Astrocyte of the spinal cord (primary cell): ENCODE data around the gene PHAF1.

Source experiments
- DNase-seq: peaks from one replicate; pipeline ENCODE4 v3.0.0; 2011; ENCODE audit warnings: low read depth, low spot score
- H3K4me3 ChIP-seq: 2 replicates; pipeline ENCODE4 v1.5.1; 2011; ENCODE audit warnings: low read depth, mild to moderate bottlenecking, low read length, moderate library complexity
- CTCF ChIP-seq: IDR thresholded peaks from 2 replicates; pipeline ENCODE4 v1.5.1; 2012; ENCODE audit warnings: low read depth, mild to moderate bottlenecking, low read length, inconsistent platforms
- in situ Hi-C: cut with HindIII; loops from 2 replicates; pipeline ENCODE4 v1.10.0; 2017; ENCODE audit warnings: low sequenced_read_pairs

Gene PHAF1

DNA sequence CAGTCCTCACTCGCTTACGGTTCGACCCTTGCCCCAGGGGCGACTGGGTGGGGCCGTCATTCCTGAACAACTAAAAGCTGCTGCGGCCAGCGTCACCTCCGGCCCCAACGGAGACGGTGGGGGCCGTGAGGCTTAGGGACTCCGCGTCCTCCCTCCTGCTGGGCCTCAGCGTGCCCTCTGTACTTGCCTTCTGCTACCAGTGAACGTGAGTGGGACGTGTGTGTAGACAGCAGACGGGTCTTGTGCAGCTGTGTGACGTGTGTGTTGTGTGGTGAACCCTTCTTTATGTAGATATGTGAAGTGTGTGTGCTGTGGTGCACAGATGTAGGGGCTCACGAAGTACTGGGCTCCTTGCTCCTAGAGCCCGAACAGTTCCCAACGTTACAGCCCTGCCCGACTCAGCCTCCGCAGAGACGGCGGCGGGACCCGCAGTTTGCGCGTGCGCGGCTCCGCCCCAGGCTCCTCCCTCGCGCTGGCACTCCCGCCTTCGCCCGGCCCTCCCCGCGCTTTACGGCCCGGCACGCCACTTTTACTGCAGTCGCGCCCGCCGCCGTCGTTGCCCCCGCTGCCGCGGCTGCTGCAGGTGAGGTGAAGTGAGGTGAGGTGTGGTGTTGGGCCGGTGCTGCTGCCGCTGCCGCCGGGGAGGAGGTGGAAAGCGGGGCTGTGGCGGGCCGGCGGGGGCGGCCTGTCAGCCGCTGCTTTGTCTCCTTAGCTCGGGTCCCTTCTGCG lies at the start of gene PHAF1:
PHAF1 (plus strand) TSS at position 535 of the 729 bp plus-strand sequence. CDS start 235 bp downstream, outside the sequence.
- DNase-seq, result peak; percentile 90
- no peak for TF ChIP-seq CTCF
- in situ Hi-C loops, result no loop called here
- H3K4me3 ChIP-seq, result peak within 1 kb of the TSS; percentile 94

DNA sequence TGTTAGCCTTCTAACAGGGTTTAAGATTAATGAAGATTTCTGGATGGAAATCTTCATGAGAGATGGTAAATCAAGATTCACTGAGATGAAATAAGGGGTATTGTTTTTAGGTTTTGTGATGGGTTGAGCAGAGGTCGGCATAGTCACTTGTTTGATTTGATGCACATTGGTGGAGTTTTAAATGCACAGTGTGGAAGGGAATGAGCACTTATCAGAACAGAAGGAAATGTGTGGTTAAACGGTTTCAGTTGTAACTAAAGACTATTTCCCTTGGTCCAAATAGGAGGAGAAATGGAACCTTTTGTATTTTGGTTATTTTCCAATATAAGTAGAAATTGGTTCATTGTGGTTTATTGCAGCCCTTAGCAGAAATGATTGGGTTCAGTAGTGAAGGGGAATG lies 46.7 kb upstream of the PHAF1 start:
- no peak overlapping the region for H3K4me3 ChIP-seq
- no peak for TF ChIP-seq CTCF
- in situ Hi-C loops, result no loop called here
- DNase-seq, result no peak

GRCh38 chr16:67068212-67068753 lies 41.5 kb upstream of the PHAF1 start:
- H3K4me3 ChIP-seq, result no peak overlapping the region
- DNase-seq, result no peak
- TF ChIP-seq CTCF, result no peak
- in situ Hi-C loops, result no loop called here

DNA sequence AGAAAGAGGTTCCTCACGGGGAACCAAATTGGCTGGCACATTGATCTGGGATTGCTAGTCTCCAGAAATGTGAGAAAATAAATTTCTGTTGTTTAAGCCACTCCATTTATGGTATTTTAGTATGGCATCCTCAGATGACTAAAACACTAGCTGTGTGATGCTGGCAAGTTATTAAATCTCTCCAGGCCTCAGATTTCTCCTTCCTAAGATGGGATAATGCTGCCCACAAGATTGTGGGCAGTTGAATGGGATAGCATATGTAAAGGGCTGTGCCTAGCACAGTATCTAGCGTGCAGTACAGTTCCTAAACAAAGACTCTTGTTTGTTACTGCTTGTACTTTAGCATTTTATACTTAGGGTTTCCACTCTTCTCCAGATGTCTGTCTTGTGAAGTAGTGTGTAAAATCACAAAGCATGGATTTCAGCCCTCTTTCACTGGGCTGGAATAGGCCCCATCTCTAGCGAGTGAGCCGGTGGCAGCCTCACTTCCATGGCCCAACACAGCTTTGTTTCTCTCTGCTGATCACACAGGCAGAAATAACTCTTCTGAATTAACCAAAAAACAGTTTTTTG lies 38.2 kb upstream of the PHAF1 start:
- in situ Hi-C loops, result no loop called here
- no peak for TF ChIP-seq CTCF
- H3K4me3 ChIP-seq, result no peak overlapping the region
- DNase-seq, result peak; percentile 12

- no peak for TF ChIP-seq CTCF
- H3K4me3 ChIP-seq, result no peak overlapping the region
- no peak for DNase-seq
- in situ Hi-C loops, result no loop called here
Observed at GRCh38 chr16:67075331-67075730, 34.4 kb upstream of the PHAF1 start.

GRCh38 chr16:67077871-67078270 lies 31.9 kb upstream of the PHAF1 start:
- DNase-seq, result no peak
- H3K4me3 ChIP-seq, result no peak overlapping the region
- in situ Hi-C loops, result no loop called here
- TF ChIP-seq CTCF, result no peak
